ENCODE measurements around the gene NUDT3.

Gene NUDT3

GRCh38 chr6:34285448-34286164 lies 106.9 kb downstream of the NUDT3 start:
- H3K9ac ChIP-seq, result no peak overlapping the region
- no peak overlapping the region for H3K27ac ChIP-seq
- no peaks in the 10 kb centered on the region for H3K4me1 ChIP-seq (ENCODE audit: low read depth, poor library complexity, severe bottlenecking)
- TF ChIP-seq, protein P1, sequence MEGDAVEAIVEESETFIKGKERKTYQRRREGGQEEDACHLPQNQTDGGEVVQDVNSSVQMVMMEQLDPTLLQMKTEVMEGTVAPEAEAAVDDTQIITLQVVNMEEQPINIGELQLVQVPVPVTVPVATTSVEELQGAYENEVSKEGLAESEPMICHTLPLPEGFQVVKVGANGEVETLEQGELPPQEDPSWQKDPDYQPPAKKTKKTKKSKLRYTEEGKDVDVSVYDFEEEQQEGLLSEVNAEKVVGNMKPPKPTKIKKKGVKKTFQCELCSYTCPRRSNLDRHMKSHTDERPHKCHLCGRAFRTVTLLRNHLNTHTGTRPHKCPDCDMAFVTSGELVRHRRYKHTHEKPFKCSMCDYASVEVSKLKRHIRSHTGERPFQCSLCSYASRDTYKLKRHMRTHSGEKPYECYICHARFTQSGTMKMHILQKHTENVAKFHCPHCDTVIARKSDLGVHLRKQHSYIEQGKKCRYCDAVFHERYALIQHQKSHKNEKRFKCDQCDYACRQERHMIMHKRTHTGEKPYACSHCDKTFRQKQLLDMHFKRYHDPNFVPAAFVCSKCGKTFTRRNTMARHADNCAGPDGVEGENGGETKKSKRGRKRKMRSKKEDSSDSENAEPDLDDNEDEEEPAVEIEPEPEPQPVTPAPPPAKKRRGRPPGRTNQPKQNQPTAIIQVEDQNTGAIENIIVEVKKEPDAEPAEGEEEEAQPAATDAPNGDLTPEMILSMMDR (conservative IDR thresholded peaks at IDR 0.05; ENCODE audit: low read depth, low read length), result no peak
- no peaks in the 10 kb centered on the region for H3K27me3 ChIP-seq (ENCODE audit: insufficient read depth, low read depth)
- no peaks in the 10 kb centered on the region for H3K36me3 ChIP-seq (ENCODE audit: insufficient read depth)
- H2AFZ ChIP-seq (ENCODE audit: low read depth), result no peak overlapping the region
- H3K4me3 ChIP-seq (IDR thresholded peaks at IDR 0.05; ENCODE audit: insufficient read depth, low read depth, low read length), result no peak overlapping the region
- H3K4me2 ChIP-seq, result no peak overlapping the region
- no peaks in the 10 kb centered on the region for H3K79me2 ChIP-seq (ENCODE audit: insufficient read depth, low read depth)
- no peaks in the 10 kb centered on the region for H4K20me1 ChIP-seq (ENCODE audit: insufficient read depth)

- Histone ChIP-seq H3K27ac (no peak overlapping the region), H4K20me1 (ENCODE audit: insufficient read depth) (no peaks in the 10 kb centered on the region), H3K36me3 (ENCODE audit: insufficient read depth) (no peaks in the 10 kb centered on the region), H3K9ac (no peak overlapping the region), H3K4me1 (ENCODE audit: low read depth, poor library complexity, severe bottlenecking) (no peaks in the 10 kb centered on the region), H3K4me2 (no peak overlapping the region), H3K79me2 (ENCODE audit: insufficient read depth, low read depth) (no peaks in the 10 kb centered on the region), H3K4me3 (IDR thresholded peaks at IDR 0.05; ENCODE audit: insufficient read depth, low read depth, low read length) (no peak overlapping the region), H3K27me3 (ENCODE audit: insufficient read depth, low read depth) (no peaks in the 10 kb centered on the region), H2AFZ (ENCODE audit: low read depth) (no peak overlapping the region)
- TF ChIP-seq, protein P1 (conservative IDR thresholded peaks at IDR 0.05; ENCODE audit: low read depth, low read length), result no peak
Observed at GRCh38 chr6:34284563-34285447, 107.7 kb downstream of the NUDT3 start.

- TF ChIP-seq, protein P1 (conservative IDR thresholded peaks at IDR 0.05; ENCODE audit: low read depth, low read length), result no peak
- Histone ChIP-seq H3K4me2 (no peak overlapping the region), H3K79me2 (ENCODE audit: insufficient read depth, low read depth) (no peaks in the 10 kb centered on the region)
Observed at GRCh38 chr6:34281702-34282334, 110.7 kb downstream of the NUDT3 start.

GRCh38 chr6:34280216-34280615 lies 112.3 kb downstream of the NUDT3 start:
- Histone ChIP-seq H3K79me2 (ENCODE audit: insufficient read depth, low read depth) (no peaks in the 10 kb centered on the region), H3K9ac (no peak overlapping the region), H3K4me1 (ENCODE audit: low read depth, poor library complexity, severe bottlenecking) (no peaks in the 10 kb centered on the region), H4K20me1 (ENCODE audit: insufficient read depth) (no peaks in the 10 kb centered on the region), H3K4me2 (no peak overlapping the region), H2AFZ (ENCODE audit: low read depth) (no peak overlapping the region), H3K27ac (no peak overlapping the region), H3K36me3 (ENCODE audit: insufficient read depth) (no peaks in the 10 kb centered on the region), H3K4me3 (IDR thresholded peaks at IDR 0.05; ENCODE audit: insufficient read depth, low read depth, low read length) (no peak overlapping the region), H3K27me3 (ENCODE audit: insufficient read depth, low read depth) (no peaks in the 10 kb centered on the region)
- TF ChIP-seq, protein P1 (conservative IDR thresholded peaks at IDR 0.05; ENCODE audit: low read depth, low read length), result no peak

More at GRCh38 chr6:34281702-34282334, 110.7 kb downstream of the NUDT3 start:
- Histone ChIP-seq H3K27ac (no peak overlapping the region), H3K27me3 (ENCODE audit: insufficient read depth, low read depth) (no peaks in the 10 kb centered on the region), H3K4me3 (IDR thresholded peaks at IDR 0.05; ENCODE audit: insufficient read depth, low read depth, low read length) (no peak overlapping the region), H3K4me1 (ENCODE audit: low read depth, poor library complexity, severe bottlenecking) (no peaks in the 10 kb centered on the region), H4K20me1 (ENCODE audit: insufficient read depth) (no peaks in the 10 kb centered on the region), H3K36me3 (ENCODE audit: insufficient read depth) (no peaks in the 10 kb centered on the region), H3K9ac (no peak overlapping the region), H2AFZ (ENCODE audit: low read depth) (no peak overlapping the region)
